Hepatocyte (in vitro differentiated cells): ENCODE data around the gene SH3GL2.

Experiments used
- EZH2 ChIP-seq: fragments of 200-600 bp; sonication (generic); IDR thresholded peaks from 2 replicates; pipeline ENCODE4 v1.6.1; 2016; ENCODE audit warnings: antibody characterized with exemption, mild to moderate bottlenecking, borderline replicate concordance
- TF ChIP-seq, protein P1 (sequence below): fragments of 200-600 bp; sonication (generic); IDR thresholded peaks from 2 replicates; pipeline ENCODE4 v1.5.1; 2016; ENCODE audit warnings: antibody characterized with exemption, mild to moderate bottlenecking; ENCODE audit not compliant: poor library complexity

DNA sequence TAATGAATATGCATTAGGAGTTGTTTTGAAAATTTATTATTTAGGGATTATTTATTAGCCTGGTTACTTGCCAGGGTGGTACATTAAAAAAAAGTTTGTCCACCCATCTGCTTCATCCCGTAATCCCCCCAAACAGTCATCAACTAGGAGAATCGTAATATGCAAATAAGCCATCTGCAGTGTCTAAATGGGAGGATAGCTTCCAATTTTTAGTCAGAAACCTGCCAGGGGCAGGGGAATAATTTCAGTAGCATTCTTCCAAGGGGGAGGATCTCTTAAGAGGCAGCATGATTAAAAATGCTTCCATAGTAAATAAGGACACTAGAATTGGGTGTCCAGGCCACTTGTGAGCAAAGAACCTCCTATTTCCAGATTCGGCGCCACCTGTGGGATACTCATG is 43.3 kb downstream of the SH3GL2 start:
- TF ChIP-seq, protein P1, sequence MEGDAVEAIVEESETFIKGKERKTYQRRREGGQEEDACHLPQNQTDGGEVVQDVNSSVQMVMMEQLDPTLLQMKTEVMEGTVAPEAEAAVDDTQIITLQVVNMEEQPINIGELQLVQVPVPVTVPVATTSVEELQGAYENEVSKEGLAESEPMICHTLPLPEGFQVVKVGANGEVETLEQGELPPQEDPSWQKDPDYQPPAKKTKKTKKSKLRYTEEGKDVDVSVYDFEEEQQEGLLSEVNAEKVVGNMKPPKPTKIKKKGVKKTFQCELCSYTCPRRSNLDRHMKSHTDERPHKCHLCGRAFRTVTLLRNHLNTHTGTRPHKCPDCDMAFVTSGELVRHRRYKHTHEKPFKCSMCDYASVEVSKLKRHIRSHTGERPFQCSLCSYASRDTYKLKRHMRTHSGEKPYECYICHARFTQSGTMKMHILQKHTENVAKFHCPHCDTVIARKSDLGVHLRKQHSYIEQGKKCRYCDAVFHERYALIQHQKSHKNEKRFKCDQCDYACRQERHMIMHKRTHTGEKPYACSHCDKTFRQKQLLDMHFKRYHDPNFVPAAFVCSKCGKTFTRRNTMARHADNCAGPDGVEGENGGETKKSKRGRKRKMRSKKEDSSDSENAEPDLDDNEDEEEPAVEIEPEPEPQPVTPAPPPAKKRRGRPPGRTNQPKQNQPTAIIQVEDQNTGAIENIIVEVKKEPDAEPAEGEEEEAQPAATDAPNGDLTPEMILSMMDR: no peak
- no peak for TF ChIP-seq EZH2
